HepG2 (cell line): ENCODE results near the gene GLRX2. TPM values are rescaled to one million over a fixed set of nuclear protein-coding genes. Genes with fewer than 3 reads are reported as not detected.

Experiments
- KAT8 ChIP-seq: IDR thresholded peaks from 2 replicates; pipeline ENCODE4 v1.6.1; 2016; ENCODE audit warnings: missing genetic modification reagents, missing compliant biosample characterization
- MIER3 ChIP-seq: IDR thresholded peaks from 2 replicates; pipeline ENCODE4 v1.6.1; 2016; ENCODE audit warnings: missing compliant biosample characterization, borderline replicate concordance
- NFAT5 ChIP-seq: sonication (generic); formaldehyde crosslinking; IDR thresholded peaks from 2 replicates; pipeline ENCODE4 v1.4.0; 2020; ENCODE audit warnings: missing genetic modification reagents
- PAF1 ChIP-seq: IDR thresholded peaks from 2 replicates; pipeline ENCODE4 v1.6.1; 2016; ENCODE audit warnings: missing genetic modification reagents, missing compliant biosample characterization
- PITX1 ChIP-seq: sonication (generic); formaldehyde crosslinking; IDR thresholded peaks from 2 replicates; pipeline ENCODE4 v1.5.1; 2020; ENCODE audit warnings: mild to moderate bottlenecking, missing genetic modification reagents
- SATB2 ChIP-seq: sonication (generic); formaldehyde crosslinking; IDR thresholded peaks from 2 replicates; pipeline ENCODE4 v1.5.0; 2020; ENCODE audit warnings: missing genetic modification reagents
- TERF1 ChIP-seq: sonication (generic); formaldehyde crosslinking; IDR thresholded peaks from 2 replicates; pipeline ENCODE4 v1.8.0; 2022; ENCODE audit warnings: mild to moderate bottlenecking, missing genetic modification reagents, moderate library complexity
- ZFP1 ChIP-seq: IDR thresholded peaks from 2 replicates; pipeline ENCODE4 v1.6.1; 2016
- ZNF10 ChIP-seq: sonication (generic); formaldehyde crosslinking; IDR thresholded peaks from 2 replicates; pipeline ENCODE4 v1.4.0; 2020; ENCODE audit warnings: mild to moderate bottlenecking, low read depth, missing genetic modification reagents, borderline replicate concordance
- ZNF235 ChIP-seq: sonication (generic); formaldehyde crosslinking; IDR thresholded peaks from 2 replicates; pipeline ENCODE4 v1.8.1; 2023; ENCODE audit warnings: mild to moderate bottlenecking, missing genetic modification reagents, borderline replicate concordance
- ZNF607 ChIP-seq: sonication (generic); formaldehyde crosslinking; IDR thresholded peaks from 2 replicates; pipeline ENCODE4 v1.5.1; 2020; ENCODE audit warnings: missing genetic modification reagents, mild to moderate bottlenecking, borderline replicate concordance
- ZNF687 ChIP-seq: sonication (generic); formaldehyde crosslinking; IDR thresholded peaks from 2 replicates; pipeline ENCODE4 v1.5.1; 2020; ENCODE audit warnings: mild to moderate bottlenecking, missing genetic modification reagents, moderate library complexity
- ZNF839 ChIP-seq: sonication (generic); formaldehyde crosslinking; IDR thresholded peaks from 2 replicates; pipeline ENCODE4 v1.4.0; 2020; ENCODE audit warnings: missing genetic modification reagents, mild to moderate bottlenecking, borderline replicate concordance
- polyA plus RNA-seq, 8 experiments: library from polyadenylated mRNA; depleted of rRNA in 3 of 8; stranded (reverse) in 7 of 8; unstranded in 1 of 8; fragments of >200 nt; fragmentation: Illumina TruSeq in 4 of 8; extraction: Trizol in 4 of 8; gene quantifications; 2 replicates each; pipeline versions ENCODE4 v1.2.1 to v1.2.3, GENCODE V29; 2011 to 2016; ENCODE audit warnings: low read depth in 4 of 8, missing spikeins in 1 of 8, mixed read lengths in 1 of 8; ENCODE audit not compliant: insufficient read depth in 1 of 8
- total RNA-seq, 5 experiments: library from RNA; depleted of rRNA; stranded (reverse); fragments of >200 nt; fragmentation: Illumina TruSeq; extraction: Trizol; gene quantifications; 2 replicates each; pipeline ENCODE4 v1.2.3, GENCODE V29; 2016; ENCODE audit warnings: low read depth in 1 of 5
- TF ChIP-seq, protein P1 (sequence below): sonication (generic); formaldehyde crosslinking; IDR thresholded peaks from 2 replicates; pipeline ENCODE4 v1.5.1; 2020; ENCODE audit warnings: mild to moderate bottlenecking, missing genetic modification reagents

GLRX2 gene
- total and polyA plus RNA-seq, 2 of the 13 experiments (the other 11 are each of a cell fraction or from before 2014, with no cell fraction given): 11.9 to 39.0 TPM

DNA sequence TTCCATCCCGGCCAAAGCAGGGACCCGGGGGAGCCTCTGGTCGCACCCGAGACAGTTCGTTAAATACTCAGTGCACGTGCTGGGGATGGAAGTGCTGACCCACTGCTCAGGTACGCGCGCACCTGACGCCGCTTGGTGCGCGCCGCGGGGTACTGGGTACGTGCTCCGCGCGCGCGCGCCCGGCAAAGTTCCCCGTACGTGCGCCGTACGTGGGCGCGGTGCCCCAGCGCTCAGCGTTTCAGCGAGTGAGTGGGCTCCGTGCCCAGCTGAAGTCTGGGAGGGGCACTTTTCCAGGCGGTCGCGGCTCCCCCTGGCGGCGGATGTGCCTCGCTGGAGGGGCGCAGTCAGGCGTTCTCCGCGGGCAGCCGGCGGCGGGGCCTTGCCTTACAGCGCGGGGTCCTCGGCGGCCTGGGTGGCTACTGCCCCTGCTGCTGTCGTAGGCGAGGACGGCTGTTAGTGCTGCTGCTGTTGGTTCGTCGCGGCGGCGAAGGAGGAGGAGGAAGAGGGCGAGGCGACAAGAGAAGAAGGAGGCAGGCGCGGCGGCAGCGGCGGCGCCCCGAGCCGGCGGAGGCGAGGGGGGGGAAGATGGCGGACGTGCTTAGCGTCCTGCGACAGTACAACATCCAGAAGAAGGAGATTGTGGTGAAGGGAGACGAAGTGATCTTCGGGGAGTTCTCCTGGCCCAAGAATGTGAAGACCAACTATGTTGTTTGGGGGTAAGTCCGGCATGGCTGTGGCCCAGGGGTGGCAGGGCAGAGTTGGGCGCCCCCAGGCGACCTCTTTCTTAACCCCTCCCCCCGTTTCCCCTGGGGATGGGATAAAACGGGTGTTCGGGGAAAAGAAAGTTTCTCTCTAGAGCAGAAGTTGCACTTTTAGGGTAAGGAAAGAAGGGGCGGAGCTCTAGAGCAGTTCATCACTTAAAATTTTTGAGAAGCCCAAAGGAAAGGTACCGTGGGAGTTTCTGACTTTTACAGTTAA lies 16.7 kb upstream of the GLRX2 start, which contains the start of gene CDC73 (continued):
- TF ChIP-seq ZNF235 (CRISPR knock-in tag): peak; percentile 83; the same call in 1 of the 2 replicates
- no peak for TF ChIP-seq ZNF10 (CRISPR knock-in tag)
- TF ChIP-seq ZNF687 (CRISPR knock-in tag): peak; percentile 99
- TF ChIP-seq PAF1 (CRISPR knock-in tag): no peak
- peak; percentile 70; the same call in 1 of the 2 replicates for TF ChIP-seq ZNF839 (CRISPR knock-in tag)
- TF ChIP-seq TERF1: no peak
- no peak for TF ChIP-seq NFAT5 (CRISPR knock-in tag)
- TF ChIP-seq PITX1 (CRISPR knock-in tag): peak; percentile 83
- TF ChIP-seq, protein P1, sequence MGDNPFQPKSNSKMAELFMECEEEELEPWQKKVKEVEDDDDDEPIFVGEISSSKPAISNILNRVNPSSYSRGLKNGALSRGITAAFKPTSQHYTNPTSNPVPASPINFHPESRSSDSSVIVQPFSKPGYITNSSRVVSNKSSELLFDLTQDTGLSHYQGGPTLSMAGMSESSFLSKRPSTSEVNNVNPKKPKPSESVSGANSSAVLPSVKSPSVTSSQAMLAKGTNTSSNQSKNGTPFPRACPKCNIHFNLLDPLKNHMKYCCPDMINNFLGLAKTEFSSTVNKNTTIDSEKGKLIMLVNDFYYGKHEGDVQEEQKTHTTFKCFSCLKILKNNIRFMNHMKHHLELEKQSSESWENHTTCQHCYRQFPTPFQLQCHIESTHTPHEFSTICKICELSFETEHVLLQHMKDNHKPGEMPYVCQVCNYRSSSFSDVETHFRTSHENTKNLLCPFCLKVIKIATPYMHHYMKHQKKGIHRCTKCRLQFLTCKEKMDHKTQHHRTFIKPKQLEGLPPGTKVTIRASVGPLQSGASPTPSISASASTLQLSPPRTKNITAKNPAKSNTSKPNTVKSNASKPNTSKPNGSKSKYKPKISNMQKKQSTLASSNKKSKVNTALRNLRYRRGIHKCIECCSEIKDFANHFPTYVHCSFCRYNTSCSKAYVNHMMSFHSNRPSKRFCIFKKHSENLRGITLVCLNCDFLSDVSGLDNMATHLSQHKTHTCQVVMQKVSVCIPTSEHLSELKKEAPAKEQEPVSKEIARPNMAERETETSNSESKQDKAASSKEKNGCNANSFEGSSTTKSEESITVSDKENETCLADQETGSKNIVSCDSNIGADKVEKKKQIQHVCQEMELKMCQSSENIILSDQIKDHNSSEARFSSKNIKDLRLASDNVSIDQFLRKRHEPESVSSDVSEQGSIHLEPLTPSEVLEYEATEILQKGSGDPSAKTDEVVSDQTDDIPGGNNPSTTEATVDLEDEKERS: no peak
- TF ChIP-seq MIER3 (CRISPR knock-in tag): peak; percentile 91; the same call in 1 of the 2 replicates
- TF ChIP-seq SATB2 (CRISPR knock-in tag): no peak
- TF ChIP-seq ZFP1: no peak
- peak; percentile 95 for TF ChIP-seq KAT8 (CRISPR knock-in tag)
- TF ChIP-seq ZNF607: peak; percentile 92
